Measurements from ENCODE around the gene OR52M1.

Gene OR52M1

DNA sequence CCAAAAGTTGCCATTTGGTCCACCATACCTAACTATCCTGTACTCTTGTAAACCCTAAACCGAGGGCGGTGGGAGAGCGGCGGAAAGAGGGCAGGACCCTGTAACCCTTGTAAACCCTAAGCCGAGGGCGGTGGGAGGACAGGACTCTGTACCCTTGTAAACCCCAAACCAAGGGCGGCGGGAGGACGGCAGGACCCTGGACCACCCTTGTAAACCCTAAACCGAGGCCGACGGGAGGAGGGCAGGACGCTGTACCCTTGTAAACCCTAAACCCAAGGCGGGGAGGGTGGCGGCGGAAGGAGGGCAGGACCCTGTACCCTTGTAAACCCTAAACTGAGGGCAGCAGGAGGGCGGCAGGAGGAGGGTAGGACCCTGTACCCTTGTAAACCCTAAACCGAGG, 24.1 kb downstream of the OR52M1 start:
- DNase-seq (ENCODE audit: low read depth in 3 of 3), result no peak

DNA sequence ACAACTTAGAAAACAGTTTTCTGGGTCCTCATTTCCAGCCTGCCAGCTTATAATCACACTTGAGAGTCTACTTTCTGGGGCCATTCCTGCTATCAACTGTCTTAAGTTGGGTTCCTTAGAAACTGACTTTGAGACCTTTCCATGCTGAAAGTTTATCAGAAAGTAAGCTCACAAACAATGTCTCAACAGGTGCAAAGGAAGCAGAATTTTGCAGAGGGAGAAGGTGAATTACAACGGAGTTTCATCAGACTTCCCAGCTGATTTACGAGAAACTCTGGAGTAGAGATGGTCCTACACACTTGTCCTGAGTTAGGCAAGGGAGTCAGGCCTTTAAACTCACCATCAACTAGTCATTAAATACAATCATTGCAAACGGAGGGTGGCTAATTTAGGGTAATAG, 31.9 kb downstream of the OR52M1 start:
- no peak for DNase-seq (ENCODE audit: low read depth in 3 of 3)

DNA sequence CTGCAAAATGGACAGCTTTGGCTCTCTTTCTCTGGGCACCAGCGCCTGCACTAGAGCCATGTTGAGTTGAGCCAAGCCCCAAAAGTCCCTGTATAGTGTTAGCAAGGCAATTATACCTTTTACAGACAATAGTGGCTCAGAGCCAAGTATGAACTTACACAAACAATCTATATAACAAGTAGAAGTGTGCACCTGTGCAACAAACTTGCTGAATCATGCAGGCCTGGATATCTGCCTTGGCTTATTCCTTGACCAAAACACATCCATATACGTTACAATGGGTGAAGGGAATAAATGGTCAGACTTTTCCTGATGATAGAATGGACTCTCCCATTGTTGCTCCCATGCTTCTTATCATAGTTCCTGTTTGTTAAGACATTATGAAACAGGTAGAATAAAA, 32.8 kb downstream of the OR52M1 start:
- no peak for DNase-seq (ENCODE audit: low read depth in 3 of 3)

- DNase-seq (ENCODE audit: low read depth in 3 of 3), result no peak
These were observed 33.6 kb downstream of the OR52M1 start for GRCh38 chr11:4578624-4579023.

- no peak for DNase-seq (ENCODE audit: low read depth in 3 of 3)
These were observed 35.1 kb downstream of the OR52M1 start for GRCh38 chr11:4580124-4580523.

- no peak for DNase-seq (ENCODE audit: low read depth in 3 of 3)
These were observed 36.5 kb downstream of the OR52M1 start, which contains the start of gene OR52I2 for GRCh38 chr11:4581443-4581842. OR52I2 (plus strand) TSS chr11:4581743.

DNA sequence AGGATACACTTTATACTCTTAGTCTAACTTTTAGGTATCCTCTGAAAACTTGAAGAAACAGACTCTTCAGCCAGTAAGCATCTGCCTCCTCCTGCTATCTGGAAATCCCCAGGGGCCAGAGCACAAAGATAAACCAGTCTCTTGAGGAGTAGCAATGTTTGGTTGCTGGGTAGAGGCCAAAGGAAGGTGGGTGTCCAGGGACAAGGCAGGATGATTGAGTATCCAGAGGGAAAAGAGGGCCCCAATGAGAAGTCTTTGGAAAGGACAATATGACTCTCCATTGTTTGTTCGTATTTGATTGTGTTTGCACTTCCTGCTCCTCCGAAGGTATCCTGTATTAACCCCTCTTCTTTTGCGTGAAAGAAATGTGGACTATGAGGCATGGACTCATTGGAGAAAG, 44.0 kb downstream of the OR52M1 start:
- DNase-seq (ENCODE audit: low read depth in 3 of 3), result no peak

DNA sequence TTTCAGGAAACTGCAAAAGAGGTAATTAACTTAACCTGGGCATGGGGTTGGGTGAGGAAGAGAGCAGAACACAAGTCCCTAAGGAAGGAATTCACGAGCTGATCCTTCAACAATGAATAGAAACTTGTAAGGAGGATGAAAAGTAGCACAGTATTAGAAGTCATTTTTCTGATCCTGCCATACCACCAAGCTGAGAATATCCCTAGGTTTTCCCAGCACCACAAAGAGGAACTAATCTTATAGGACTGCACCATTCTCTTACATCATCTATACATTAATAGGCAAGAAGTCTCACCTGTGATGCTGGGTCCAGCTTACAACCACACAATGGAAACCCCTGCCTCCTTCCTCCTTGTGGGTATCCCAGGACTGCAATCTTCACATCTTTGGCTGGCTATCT, 48.7 kb downstream of the OR52M1 start, which contains the start of gene OR52I1:
OR52I1 (plus strand) TSS at position 301 of the 400 bp plus-strand sequence; CDS start at position 301, 0 bp downstream.
- DNase-seq (ENCODE audit: low read depth in 3 of 3), result no peak
